ENCODE measurements around the gene MUC20. TPM values are rescaled to one million over a fixed set of nuclear protein-coding genes. Genes with fewer than 3 reads are reported as not detected.

The MUC20 gene
- total and polyA plus RNA-seq, 2 experiments from 2014 or later, result 0.29 TPM; not detected in 1

DNA sequence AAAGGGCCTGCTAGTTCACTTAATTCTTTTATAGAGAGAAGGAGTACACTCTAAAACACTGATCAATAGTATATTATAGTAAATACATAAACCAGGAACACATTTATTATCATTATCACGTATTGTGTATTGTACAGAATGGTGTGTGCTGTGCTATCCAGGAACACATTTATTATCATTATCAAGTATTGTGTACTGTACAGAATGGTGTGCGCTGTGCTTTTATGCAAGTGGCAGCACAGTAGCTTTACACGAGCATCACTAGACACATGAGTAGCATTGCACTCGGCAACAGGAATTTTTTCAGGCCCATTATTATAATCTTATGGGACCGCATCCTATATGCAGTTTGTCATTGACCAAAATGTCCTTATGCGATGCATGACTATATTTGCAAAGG is 20.9 kb upstream of the MUC20 start:
- Histone ChIP-seq H2AFZ (no peak overlapping the region), H3K79me2 (replicated peaks; ENCODE audit: insufficient read depth) (no peaks in the 10 kb centered on the region), H3K9me2 (ENCODE audit: insufficient read depth) (no peaks in the 10 kb centered on the region), H3F3A (replicated peaks; ENCODE audit: low read depth) (no peaks in the 10 kb centered on the region), H3K36me3 (ENCODE audit: insufficient read depth) (no peaks in the 10 kb centered on the region), H3K4me1 (ENCODE audit: insufficient read depth) (peaks cover 18% of the 10 kb centered on the region; the same call in 1 of the 2 replicates), H4K20me1 (replicated peaks; ENCODE audit: insufficient read depth) (no peaks in the 10 kb centered on the region; the same call in 1 of the 2 replicates), H3K4me3 (no peak overlapping the region), H3K27ac (ENCODE audit: low read depth) (no peak overlapping the region), H3K4me2 (no peak overlapping the region), H3K27me3 (ENCODE audit: insufficient read depth) (no peaks in the 10 kb centered on the region)
- H3K27me3 Mint-ChIP-seq (ENCODE audit: insufficient read depth, low read depth, poor library complexity), result peaks cover 3% of the 10 kb centered on the region
- no peak for DNase-seq (ENCODE audit: low spot score)
- H3K4me1 Mint-ChIP-seq, result peaks cover 34% of the 10 kb centered on the region
- ATAC-seq, result no peak
- H3K9me3 Mint-ChIP-seq, result no peaks in the 10 kb centered on the region
- H3K27ac Mint-ChIP-seq, result no peak overlapping the region
- no peak overlapping the region for H3K4me3 Mint-ChIP-seq
- H3K36me3 Mint-ChIP-seq (ENCODE audit: low read depth), result peaks cover 8% of the 10 kb centered on the region; the same call in 1 of the 3 replicates
- TF ChIP-seq POLR2AphosphoS5 (IDR thresholded peaks at IDR 0.05; ENCODE audit: low read depth) (no peak), EZH2 (IDR thresholded peaks at IDR 0.05; ENCODE audit: low read depth, unreplicated experiment) (no peak), ZNF114 (CRISPR knock-in tag; IDR thresholded peaks at IDR 0.05) (no peak)
- TF ChIP-seq, protein P1, sequence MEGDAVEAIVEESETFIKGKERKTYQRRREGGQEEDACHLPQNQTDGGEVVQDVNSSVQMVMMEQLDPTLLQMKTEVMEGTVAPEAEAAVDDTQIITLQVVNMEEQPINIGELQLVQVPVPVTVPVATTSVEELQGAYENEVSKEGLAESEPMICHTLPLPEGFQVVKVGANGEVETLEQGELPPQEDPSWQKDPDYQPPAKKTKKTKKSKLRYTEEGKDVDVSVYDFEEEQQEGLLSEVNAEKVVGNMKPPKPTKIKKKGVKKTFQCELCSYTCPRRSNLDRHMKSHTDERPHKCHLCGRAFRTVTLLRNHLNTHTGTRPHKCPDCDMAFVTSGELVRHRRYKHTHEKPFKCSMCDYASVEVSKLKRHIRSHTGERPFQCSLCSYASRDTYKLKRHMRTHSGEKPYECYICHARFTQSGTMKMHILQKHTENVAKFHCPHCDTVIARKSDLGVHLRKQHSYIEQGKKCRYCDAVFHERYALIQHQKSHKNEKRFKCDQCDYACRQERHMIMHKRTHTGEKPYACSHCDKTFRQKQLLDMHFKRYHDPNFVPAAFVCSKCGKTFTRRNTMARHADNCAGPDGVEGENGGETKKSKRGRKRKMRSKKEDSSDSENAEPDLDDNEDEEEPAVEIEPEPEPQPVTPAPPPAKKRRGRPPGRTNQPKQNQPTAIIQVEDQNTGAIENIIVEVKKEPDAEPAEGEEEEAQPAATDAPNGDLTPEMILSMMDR (conservative IDR thresholded peaks at IDR 0.05; ENCODE audit: low read depth in 2 of 2), result no peak

DNA sequence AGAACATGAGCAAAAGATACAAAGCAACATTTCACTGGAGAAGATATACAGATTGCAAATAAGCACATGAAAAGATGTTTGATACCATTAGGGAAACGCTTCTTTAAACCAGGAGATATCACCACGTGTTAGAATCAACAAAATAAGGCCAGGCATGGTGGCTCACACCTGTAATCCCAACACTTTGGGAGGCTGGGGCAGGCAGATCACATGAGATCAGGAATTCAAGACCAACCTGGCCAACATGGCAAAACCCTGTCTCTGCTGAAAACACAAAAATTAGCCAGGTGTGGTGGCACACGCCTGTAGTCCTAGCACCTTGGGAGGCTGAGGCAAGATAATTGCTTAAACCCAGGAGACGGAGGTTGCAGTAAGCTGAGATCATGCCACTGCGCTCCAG is 20.5 kb upstream of the MUC20 start:
- no peak overlapping the region for H3K27ac Mint-ChIP-seq
- no peak overlapping the region for H2AFZ ChIP-seq
- H3K4me3 Mint-ChIP-seq, result no peak overlapping the region

More for the DNA sequence above, 20.5 kb upstream of the MUC20 start:
- Histone ChIP-seq H3K9me2 (ENCODE audit: insufficient read depth) (0 out of 2 replicates have a peak, but pooled peaks cover under 1% of the 10 kb centered on the region), H3F3A (replicated peaks; ENCODE audit: low read depth) (no peaks in the 10 kb centered on the region), H3K4me2 (no peak overlapping the region), H3K27me3 (ENCODE audit: insufficient read depth) (no peaks in the 10 kb centered on the region), H4K20me1 (replicated peaks; ENCODE audit: insufficient read depth) (no peaks in the 10 kb centered on the region; the same call in 1 of the 2 replicates), H3K36me3 (ENCODE audit: insufficient read depth) (no peaks in the 10 kb centered on the region), H3K4me1 (ENCODE audit: insufficient read depth) (peaks cover 18% of the 10 kb centered on the region; the same call in 1 of the 2 replicates), H3K79me2 (replicated peaks; ENCODE audit: insufficient read depth) (no peaks in the 10 kb centered on the region), H3K4me3 (no peak overlapping the region), H3K27ac (ENCODE audit: low read depth) (no peak overlapping the region)
- DNase-seq (ENCODE audit: low spot score) (no peak), ATAC-seq (no peak)
- H3K4me1 Mint-ChIP-seq, result peaks cover 38% of the 10 kb centered on the region
- H3K36me3 Mint-ChIP-seq (ENCODE audit: low read depth), result peaks cover 5% of the 10 kb centered on the region; the same call in 1 of the 3 replicates
- TF ChIP-seq, protein P2, sequence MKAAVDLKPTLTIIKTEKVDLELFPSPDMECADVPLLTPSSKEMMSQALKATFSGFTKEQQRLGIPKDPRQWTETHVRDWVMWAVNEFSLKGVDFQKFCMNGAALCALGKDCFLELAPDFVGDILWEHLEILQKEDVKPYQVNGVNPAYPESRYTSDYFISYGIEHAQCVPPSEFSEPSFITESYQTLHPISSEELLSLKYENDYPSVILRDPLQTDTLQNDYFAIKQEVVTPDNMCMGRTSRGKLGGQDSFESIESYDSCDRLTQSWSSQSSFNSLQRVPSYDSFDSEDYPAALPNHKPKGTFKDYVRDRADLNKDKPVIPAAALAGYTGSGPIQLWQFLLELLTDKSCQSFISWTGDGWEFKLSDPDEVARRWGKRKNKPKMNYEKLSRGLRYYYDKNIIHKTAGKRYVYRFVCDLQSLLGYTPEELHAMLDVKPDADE (IDR thresholded peaks at IDR 0.05), result no peak
- no peak for TF ChIP-seq ZNF331 (CRISPR knock-in tag; IDR thresholded peaks at IDR 0.05; ENCODE audit: low read depth)
- H3K27me3 Mint-ChIP-seq (ENCODE audit: insufficient read depth, low read depth, poor library complexity), result peaks cover 3% of the 10 kb centered on the region
- H3K9me3 Mint-ChIP-seq, result no peaks in the 10 kb centered on the region
